Measurements from ENCODE around the gene FBXL20. TPM values are rescaled to one million over a fixed set of nuclear protein-coding genes. Genes with fewer than 3 reads are reported as not detected.
A peak's percentile ranks its signal among the peaks of the same experiment; 100 is the strongest.
"Not testable (repeated sequence)": the region's sequence is repeated elsewhere in the genome, so short reads cannot be mapped to it uniquely, and the experiment has no call there.

FBXL20 gene, protein sequence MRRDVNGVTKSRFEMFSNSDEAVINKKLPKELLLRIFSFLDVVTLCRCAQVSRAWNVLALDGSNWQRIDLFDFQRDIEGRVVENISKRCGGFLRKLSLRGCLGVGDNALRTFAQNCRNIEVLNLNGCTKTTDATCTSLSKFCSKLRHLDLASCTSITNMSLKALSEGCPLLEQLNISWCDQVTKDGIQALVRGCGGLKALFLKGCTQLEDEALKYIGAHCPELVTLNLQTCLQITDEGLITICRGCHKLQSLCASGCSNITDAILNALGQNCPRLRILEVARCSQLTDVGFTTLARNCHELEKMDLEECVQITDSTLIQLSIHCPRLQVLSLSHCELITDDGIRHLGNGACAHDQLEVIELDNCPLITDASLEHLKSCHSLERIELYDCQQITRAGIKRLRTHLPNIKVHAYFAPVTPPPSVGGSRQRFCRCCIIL
- 13.8 and 14.3 TPM in 2 replicates for total RNA-seq
- long read RNA-seq, full-length matches to known transcripts = 1 of 3 reads
- long read RNA-seq, partial matches to known transcripts = 1 of 3 reads
- long read RNA-seq, other reads (novel, unspliced or antisense) = 1 of 3 reads

DNA sequence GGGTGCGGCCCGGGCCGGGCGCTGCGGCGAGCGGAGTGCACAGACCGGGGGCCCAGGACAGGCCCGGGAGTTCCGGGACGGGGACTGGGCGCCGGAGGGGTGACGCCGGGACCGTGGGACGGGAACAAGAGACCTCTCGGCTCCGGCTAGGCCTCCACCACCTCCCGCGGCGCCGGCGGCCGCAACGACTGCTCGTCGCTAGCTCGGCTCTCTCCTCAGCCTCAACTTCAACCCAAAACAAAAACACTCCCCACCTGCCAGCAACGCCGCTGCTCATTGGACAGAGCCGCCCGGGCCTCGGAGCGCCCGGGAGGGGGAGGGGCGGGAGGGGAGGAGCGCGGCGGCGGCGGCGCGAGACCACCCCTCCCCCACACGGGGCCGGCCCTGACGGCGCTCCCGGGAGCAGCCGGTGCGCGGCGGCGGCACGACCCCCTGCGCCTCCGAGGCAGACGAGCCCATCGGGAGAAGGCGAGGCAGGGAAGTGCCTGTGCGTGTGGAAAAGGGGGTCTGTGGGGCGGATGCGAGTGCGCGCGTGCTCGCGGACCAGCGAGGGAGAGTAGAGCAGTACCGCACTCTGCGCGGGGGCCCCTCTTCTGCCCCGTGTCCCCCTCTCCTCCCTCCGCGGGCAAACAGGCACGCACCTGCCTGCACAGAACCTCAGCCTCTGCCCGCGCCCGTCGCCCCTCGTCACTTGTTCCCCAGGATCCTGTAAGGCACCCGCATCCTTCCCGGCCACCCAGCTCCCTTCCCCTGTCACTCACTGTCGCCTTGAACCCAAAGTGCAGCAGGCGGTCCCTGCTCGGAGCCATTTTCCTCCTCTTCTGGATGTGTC, at the start of gene FBXL20:
FBXL20 (minus strand) TSS at position 215 of the 832 bp plus-strand sequence. CDS start 224 bp downstream, outside the sequence.
- H3K27me3 Mint-ChIP-seq (ENCODE audit: low read depth) = peaks cover 4% of the 10 kb centered on the region
- peak; percentile 85 for DNase-seq (ENCODE audit: low read depth, low spot score)
- H3K9me3 Mint-ChIP-seq = no peaks in the 10 kb centered on the region
- no peaks in the 10 kb centered on the region for H3K36me3 Mint-ChIP-seq (ENCODE audit: low read depth)
- H3K4me1 Mint-ChIP-seq = peaks cover 16% of the 10 kb centered on the region
- TF ChIP-seq, protein P1, sequence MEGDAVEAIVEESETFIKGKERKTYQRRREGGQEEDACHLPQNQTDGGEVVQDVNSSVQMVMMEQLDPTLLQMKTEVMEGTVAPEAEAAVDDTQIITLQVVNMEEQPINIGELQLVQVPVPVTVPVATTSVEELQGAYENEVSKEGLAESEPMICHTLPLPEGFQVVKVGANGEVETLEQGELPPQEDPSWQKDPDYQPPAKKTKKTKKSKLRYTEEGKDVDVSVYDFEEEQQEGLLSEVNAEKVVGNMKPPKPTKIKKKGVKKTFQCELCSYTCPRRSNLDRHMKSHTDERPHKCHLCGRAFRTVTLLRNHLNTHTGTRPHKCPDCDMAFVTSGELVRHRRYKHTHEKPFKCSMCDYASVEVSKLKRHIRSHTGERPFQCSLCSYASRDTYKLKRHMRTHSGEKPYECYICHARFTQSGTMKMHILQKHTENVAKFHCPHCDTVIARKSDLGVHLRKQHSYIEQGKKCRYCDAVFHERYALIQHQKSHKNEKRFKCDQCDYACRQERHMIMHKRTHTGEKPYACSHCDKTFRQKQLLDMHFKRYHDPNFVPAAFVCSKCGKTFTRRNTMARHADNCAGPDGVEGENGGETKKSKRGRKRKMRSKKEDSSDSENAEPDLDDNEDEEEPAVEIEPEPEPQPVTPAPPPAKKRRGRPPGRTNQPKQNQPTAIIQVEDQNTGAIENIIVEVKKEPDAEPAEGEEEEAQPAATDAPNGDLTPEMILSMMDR (conservative IDR thresholded peaks at IDR 0.05) = no peak
- peak within 1 kb of the TSS; percentile 99 for H3K4me3 Mint-ChIP-seq
- H3K27ac Mint-ChIP-seq (ENCODE audit: unreplicated experiment) = peak within 1 kb of the TSS; percentile 98

DNA sequence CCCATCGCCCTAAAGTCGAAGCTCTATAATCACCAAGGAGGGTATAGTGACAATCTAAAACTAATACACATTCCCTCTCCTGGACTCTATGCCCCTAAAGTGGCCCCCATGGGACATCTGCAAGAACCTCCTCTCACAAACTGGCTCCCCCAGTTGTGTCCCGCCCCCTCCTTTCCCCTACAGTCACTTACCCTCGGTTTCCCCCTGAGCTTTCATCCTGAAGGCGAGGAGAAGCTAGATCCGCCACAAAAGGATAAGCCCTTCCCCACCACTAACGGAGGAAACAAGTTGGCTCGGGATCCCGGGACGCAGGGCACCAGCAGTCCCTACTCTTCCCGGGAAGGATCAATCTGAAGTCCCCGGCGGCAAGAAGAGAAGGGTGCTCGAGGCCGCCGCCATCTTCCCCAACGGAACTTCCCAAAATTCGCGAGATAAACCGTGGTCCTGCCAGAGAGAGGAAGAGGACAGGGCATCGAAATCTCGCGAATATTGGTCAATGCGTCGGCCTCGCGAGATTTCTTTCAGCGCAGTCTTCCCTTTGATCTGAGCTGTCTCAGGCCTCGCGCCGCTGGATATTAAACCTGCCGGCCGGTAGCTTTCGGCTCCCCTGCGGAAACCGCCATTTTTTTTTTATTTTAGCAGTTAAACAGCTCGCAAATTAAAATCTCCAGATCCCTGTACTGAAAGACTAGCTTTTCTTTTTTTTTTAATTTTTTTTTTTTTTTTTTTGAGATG, 49.6 kb upstream of the FBXL20 start, which contains the start of gene MED1:
MED1 (minus strand) TSS at position 417 of the 735 bp plus-strand sequence; CDS start at position 216, 201 bp downstream.
- no peaks in the 10 kb centered on the region for H3K27me3 Mint-ChIP-seq (ENCODE audit: low read depth)

DNA sequence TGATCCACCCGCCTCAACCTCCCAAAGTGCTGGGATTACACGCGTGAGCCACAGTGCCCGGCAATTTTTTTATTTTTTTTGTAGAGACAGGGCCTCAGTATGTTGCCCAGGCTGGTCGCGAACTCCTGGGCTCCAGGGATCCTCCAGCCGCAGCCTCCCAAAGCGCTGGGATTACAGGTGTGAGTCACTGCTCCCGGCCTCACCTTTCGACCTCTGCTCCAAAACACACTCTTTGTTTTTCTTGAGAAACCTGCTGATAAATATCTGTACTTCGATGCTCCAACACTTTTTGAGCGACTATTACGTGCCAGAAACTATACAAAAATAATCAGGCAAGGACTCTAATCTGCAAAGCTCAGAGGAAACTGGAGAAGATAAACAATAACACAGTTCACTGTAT, 48.6 kb upstream of the FBXL20 start:
- DNase-seq (ENCODE audit: low read depth, low spot score) = no peak
- Mint-ChIP-seq H3K27me3 (ENCODE audit: low read depth) (no peaks in the 10 kb centered on the region), H3K36me3 (ENCODE audit: low read depth) (peaks cover 3% of the 10 kb centered on the region), H3K4me1 (peaks cover 14% of the 10 kb centered on the region), H3K4me3 (peak overlapping the region; percentile 100), H3K9me3 (no peaks in the 10 kb centered on the region), H3K27ac (ENCODE audit: unreplicated experiment) (peak overlapping the region; percentile 100)
- TF ChIP-seq, protein P1 (conservative IDR thresholded peaks at IDR 0.05) = no peak

More for the DNA sequence above, 49.6 kb upstream of the FBXL20 start, which contains the start of gene MED1:
- H3K27ac Mint-ChIP-seq (ENCODE audit: unreplicated experiment) = peak within 1 kb of the TSS; percentile 100
- no peaks in the 10 kb centered on the region for H3K9me3 Mint-ChIP-seq
- H3K4me1 Mint-ChIP-seq = peaks cover 14% of the 10 kb centered on the region
- H3K36me3 Mint-ChIP-seq (ENCODE audit: low read depth) = peaks cover 3% of the 10 kb centered on the region
- TF ChIP-seq, protein P1 (conservative IDR thresholded peaks at IDR 0.05) = no peak
- H3K4me3 Mint-ChIP-seq = peak within 1 kb of the TSS; percentile 100
- peak; percentile 79 for DNase-seq (ENCODE audit: low read depth, low spot score)

DNA sequence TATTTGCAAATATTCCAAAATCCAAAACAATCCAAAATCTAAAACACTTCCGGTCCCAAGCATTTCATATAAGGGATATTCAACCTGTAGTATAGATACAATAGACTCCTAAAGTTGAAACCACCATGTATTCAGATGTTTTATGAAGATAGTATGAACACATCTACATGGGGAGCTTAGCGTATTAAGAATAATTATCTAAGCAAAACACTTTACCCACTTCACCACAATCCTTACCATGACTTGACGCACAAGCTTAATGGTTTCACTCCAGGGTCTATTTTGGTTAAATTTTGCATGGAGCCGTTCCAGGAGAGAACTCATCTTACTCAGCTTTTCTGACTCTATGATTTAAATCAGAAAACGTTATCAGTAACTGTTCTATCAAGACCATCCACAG, 46.1 kb upstream of the FBXL20 start:
- Mint-ChIP-seq H3K4me3 (peak overlapping the region; percentile 73), H3K27me3 (ENCODE audit: low read depth) (no peaks in the 10 kb centered on the region), H3K27ac (ENCODE audit: unreplicated experiment) (no peak overlapping the region), H3K9me3 (no peaks in the 10 kb centered on the region), H3K36me3 (ENCODE audit: low read depth) (peaks cover 6% of the 10 kb centered on the region), H3K4me1 (peaks cover 14% of the 10 kb centered on the region)
- TF ChIP-seq, protein P1 (conservative IDR thresholded peaks at IDR 0.05) = no peak
- no peak for DNase-seq (ENCODE audit: low read depth, low spot score)

DNA sequence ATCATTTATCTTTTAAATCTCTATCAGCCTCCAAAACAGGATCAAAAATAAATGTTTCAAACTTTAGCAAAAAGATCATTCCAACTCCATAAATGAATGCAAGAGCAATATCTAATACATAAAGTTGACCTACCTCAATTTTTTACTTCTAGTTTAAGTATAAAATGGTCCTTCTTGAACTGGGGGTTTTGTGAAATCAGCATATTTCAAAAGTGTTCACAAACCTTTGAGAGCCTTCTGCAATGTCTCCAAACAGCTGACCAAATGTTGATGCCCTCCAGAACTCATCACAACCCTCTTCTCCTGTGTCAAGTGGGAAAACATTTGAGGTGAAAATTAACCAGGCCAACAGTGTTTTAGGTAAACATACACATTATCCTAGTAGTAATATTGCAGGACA, 41.9 kb upstream of the FBXL20 start:
- Mint-ChIP-seq H3K27ac (ENCODE audit: unreplicated experiment) (no peak overlapping the region), H3K36me3 (ENCODE audit: low read depth) (peaks cover 10% of the 10 kb centered on the region), H3K27me3 (ENCODE audit: low read depth) (no peaks in the 10 kb centered on the region), H3K9me3 (no peaks in the 10 kb centered on the region), H3K4me1 (no peaks in the 10 kb centered on the region), H3K4me3 (no peak overlapping the region)
- TF ChIP-seq, protein P1 (conservative IDR thresholded peaks at IDR 0.05) = no peak
- no peak for DNase-seq (ENCODE audit: low read depth, low spot score)

DNA sequence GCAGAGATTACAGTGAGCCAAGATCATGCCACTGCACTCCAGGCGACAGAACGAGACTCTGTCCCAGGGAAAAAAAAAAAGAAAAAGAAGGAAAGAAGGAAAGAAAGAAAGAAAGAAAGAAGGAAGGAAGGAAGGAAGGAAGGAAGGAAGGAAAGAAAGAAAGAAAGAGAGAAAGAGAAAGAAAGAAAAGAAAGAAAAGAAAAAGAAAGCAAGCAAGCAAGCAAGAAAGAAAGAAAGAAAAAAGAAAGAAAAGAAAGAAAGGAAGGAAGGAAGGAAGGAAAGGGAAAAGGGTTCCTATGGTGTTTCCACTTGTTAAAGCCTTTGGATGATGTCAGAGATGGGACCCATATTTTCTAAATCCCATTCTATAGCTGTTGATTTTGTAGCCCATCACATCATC, 38.4 kb upstream of the FBXL20 start:
- not testable (repeated sequence) for H3K27ac Mint-ChIP-seq (ENCODE audit: unreplicated experiment); H3K27me3 Mint-ChIP-seq (ENCODE audit: low read depth); DNase-seq (ENCODE audit: low read depth, low spot score); H3K4me3 Mint-ChIP-seq; H3K9me3 Mint-ChIP-seq; H3K4me1 Mint-ChIP-seq; H3K36me3 Mint-ChIP-seq (ENCODE audit: low read depth)

Data from neural crest cell (in vitro differentiated cells).